ENCODE measurements around the gene NCK2.
A peak's percentile ranks its signal among the peaks of the same experiment; 100 is the strongest.

NCK2 gene

DNA sequence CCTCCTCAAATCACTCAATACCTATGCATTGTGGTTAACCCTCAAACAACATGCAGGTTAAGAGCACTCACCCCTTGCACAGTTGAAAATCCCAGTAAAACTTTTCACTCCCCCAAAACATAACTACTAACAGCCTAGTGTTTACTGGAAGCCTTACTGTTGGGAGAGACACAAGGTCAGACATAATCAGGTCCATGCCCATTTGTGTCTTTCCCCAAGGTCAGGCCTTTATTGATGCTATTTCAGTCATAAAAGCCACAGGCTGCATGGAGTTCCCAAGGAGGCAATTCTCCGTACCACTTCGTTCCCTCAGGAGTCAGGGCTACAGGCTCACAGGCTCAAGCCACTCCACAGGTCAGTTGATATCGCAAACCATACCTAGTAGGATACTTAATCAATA, 180.2 kb downstream of the NCK2 start:
- Histone ChIP-seq H3K27ac (no peak overlapping the region), H3K4me3 (no peak overlapping the region)

DNA sequence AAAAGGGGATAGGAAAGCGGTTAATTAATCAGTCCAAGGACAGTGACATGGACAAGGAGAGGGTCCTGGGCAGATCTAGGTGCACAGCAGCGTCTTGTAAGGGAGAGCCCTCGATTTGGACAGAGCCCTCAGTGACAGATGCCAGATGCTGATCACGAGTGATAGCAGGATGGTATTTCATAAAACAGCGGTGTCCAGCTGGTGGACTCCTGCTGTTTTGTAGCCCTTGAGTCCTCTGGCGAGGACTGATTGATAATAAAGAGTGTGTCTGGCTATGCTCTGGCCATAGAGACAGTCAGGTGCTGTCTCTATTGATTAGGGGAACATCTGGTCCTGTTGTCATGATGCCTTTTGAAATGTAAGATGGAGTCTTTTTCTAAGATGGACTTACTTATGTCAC, 180.7 kb downstream of the NCK2 start:
- Histone ChIP-seq H3K4me3 (no peak overlapping the region), H3K27ac (no peak overlapping the region)

DNA sequence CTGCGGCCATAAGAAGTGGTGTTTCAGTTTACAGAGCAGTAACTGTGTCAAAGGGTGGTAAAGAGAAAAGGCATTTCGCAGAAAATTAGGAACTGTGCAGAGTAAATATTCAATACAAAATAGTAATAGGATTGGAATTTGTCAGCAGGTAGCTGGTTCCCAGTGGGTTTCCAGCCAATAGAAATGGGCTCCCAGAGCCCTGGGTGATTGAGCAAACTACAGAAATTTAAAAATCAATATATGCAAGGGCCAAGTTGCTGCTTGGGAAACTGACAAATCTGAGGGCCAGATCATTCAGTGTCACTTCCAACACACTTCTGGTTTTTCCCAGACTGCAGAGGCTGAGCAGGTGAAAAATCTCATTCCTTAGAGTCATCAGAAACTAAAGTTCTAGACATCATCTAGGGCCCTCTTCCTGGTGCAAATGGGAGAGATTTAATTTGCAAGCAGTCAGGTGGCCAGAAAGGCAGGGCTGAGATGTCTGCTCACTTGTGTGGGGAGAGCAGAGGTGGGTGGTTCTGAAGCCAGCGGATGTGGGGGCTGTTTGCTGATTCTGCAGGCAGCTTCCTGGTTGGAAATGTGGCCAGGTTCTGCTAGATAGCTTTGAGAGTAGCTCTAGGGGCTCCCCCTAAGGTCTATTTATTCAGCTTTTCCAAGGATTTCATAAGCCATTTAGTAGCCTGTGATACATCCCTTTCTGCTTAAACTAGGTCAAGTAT, 182.4 kb downstream of the NCK2 start:
- H3K27ac ChIP-seq = peak overlapping the region in 8 of 21 experiments; percentile 2 to 81 (median 48)
- no peak overlapping the region for H3K4me3 ChIP-seq

DNA sequence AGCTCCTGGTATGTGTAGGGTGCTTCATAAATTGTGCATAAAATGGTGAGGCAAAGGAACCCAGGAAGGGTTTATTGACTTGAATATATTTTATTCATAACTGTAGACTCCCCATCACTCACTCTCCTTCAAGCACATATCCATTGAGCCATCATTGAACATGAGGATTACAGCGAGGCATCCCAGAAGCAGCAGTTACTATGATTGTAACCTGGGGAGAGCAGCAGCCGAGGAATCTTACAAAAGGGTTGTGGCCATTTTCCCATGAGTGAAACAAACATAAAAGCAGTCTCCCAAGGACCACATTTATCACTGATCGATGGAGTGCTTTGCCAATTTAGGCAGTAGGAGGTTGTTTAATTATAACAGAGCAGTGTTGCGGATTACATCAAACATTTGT, 183.4 kb downstream of the NCK2 start:
- Histone ChIP-seq H3K27ac (peak overlapping the region in 4 of 21 experiments; percentile 16 to 81 (median 57)), H3K4me3 (no peak overlapping the region)

DNA sequence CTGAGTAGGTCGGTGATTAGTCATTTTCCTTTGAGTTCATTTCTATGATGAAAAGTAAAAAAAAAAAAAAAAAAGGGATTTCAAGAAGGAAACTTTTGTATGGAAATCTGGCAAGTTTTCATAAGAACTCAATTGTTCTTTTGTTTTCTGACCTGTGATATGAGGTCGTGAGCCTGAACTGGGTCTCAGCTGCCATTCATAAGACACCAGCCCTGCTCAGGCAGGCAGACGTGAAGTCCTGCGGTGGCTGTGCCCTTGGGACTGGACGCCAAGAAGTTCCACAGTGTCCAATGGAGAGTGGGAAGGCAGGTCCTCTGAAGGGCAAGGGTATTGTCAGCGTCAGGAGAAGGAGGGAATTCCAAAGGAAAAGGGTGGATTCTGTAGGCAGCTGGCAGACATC, 183.9 kb downstream of the NCK2 start:
- peak overlapping the region in 4 of 21 experiments; percentile 16 to 81 (median 31) for H3K27ac ChIP-seq
- H3K4me3 ChIP-seq = no peak overlapping the region

DNA sequence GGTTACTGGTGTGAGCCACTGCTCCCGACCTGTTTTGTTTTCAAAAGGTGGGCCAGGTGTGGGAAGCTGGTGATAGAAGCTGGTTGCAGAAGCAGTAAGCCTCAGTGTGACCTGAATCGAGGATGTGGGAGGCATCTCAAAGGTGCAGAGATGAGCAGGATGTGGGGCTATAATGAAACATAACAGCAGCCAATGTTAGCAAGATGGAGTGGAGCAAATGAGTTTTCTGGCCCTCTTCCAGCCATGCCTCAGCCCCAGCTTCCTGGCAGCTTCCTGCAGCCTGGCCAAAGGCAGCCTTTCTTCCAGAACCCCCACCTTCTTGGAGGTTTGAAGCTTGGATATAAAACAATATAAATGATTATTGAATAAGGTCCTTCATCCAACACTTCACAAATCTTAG, 184.8 kb downstream of the NCK2 start:
- Histone ChIP-seq H3K27ac (peak overlapping the region in 6 of 21 experiments; percentile 22 to 81 (median 48)), H3K4me3 (no peak overlapping the region)

DNA sequence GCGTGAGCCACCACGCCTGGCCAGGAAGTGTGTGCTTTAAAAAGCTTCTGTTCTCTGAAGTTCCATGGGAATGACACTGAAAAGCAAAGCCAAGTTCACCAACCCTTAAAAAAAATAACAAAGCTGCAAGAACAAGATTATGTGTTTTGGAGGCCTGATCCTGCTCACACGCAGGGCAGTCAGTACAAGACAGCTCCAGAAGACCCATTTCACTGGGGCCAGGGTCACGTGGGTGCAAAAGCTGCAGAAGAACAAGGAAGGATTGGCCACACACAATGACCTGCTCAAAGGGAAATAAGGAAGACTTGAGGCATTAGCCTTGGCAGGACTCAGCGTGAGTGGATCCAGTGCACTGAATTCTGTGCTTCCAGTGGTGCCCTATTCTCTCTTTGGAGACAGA, 187.9 kb downstream of the NCK2 start:
- H3K4me3 ChIP-seq = no peak overlapping the region
- H3K27ac ChIP-seq = peak overlapping the region in 2 of 21 experiments; percentile 3 to 80

DNA sequence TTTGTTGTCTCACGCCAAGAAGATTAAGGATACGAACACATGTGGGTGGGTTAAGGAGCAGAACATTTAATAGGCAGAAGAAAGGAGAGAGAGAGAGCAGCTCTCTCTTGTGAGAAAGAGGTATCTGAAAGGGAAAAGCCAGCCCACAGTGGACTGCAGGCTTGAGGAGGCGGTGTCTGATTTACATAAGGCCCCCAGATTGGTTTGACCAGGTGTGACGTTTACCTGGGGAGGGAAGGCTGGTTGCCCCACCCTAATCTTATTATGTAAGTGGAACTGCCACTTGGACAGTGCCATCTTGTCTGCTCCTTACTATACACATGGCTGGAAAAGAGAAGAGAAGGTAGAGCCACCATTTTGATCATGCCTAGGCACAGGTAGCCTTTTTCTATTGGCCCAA, 189.2 kb downstream of the NCK2 start:
- Histone ChIP-seq H3K27ac (peak overlapping the region in 11 of 21 experiments; percentile 0 to 80 (median 56)), H3K4me3 (no peak overlapping the region)

DNA sequence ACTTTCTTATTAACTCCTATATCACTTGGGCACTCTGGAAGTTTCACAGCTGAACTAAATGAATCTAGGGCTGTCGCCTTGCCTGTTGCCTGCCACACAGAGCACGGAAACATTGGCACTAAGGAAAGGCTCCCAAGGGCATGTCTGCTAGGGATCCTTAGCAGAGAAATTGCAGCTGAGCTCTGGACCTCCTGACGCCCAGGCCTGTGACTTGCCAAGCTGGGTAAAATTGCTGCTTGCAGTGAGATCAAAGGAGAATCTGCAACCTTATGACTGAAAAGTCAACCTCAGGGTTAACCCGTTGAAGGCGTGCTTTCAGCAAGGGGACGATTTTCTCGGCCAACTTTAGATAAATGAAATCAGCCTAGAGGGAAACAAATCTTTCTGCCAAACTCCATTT, 189.8 kb downstream of the NCK2 start:
- H3K4me3 ChIP-seq = no peak overlapping the region
- H3K27ac ChIP-seq = peak overlapping the region in 12 of 21 experiments; percentile 0 to 80 (median 54)

DNA sequence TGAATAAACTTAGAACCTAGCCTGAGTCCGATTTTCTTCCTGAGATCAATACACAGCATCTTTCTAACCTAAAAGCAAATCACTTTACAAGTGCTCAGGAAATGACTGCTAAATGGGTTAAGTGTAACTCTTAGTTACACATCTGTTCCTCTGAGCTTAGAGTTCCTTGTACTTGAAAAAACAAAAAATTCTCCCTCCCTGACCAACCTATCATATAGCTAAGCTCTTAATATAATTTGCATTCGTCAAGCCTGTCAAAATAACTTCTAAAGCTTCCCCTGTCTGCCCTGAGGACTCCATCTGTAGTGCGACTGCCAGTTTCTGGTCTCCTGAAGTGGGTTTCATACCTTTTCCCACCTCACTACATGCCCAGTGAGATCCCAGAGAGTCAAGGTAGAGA, 190.4 kb downstream of the NCK2 start:
- H3K4me3 ChIP-seq = no peak overlapping the region
- peak overlapping the region in 8 of 21 experiments; percentile 2 to 80 (median 54) for H3K27ac ChIP-seq

DNA sequence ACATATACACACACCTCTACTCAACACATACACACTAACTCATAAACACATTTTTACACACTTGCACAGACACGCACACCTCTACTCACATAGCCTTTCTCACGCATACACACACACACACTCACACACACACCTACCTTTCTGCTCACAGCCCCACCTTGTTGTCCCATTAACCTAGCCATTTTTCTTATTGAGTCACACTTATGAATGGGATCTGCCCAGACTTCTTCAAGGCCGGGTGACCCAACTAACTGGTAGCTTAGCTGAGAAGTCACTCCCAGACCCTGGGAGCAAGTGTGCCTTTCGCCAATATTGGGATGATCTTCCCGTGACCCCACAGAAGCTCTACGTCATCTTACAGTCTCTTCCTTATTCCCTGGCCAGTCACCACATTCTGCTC, 192.2 kb downstream of the NCK2 start:
- no peak overlapping the region for H3K4me3 ChIP-seq
- no peak overlapping the region for H3K27ac ChIP-seq

DNA sequence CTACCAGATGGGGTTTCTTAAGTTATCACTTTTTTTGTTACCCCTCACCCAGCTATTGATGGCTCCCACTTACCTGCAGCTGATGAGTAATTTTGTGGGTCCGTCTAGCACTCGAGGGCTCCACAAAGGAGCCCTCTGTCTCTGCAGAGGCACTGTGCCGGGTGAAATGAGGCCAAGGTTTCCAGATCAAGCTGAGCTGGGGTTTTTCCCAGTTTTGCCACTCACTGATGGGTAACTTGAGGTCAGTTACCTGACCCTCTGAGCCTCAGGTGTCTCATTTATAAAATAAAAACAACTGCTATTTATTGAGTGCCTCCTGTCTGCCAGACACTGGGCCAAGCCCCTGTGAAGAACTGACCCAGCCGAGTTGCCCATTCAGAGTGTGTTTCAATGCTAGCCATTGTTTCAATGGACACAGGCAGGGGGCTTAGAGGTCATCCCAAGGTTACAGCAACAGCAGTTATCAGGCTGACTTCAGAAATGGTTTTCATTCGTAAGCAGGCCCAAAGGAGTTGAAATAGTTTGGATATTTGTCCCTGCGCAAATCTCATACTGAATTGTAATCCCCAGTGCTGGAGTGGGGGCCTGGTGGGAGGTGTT, 192.9 kb downstream of the NCK2 start:
- H3K4me3 ChIP-seq = no peak overlapping the region
- no peak overlapping the region for H3K27ac ChIP-seq

Data from skin epidermis (tissue), 12 donors.